ENCODE measurements around the gene LILRA6.

Gene LILRA6

DNA sequence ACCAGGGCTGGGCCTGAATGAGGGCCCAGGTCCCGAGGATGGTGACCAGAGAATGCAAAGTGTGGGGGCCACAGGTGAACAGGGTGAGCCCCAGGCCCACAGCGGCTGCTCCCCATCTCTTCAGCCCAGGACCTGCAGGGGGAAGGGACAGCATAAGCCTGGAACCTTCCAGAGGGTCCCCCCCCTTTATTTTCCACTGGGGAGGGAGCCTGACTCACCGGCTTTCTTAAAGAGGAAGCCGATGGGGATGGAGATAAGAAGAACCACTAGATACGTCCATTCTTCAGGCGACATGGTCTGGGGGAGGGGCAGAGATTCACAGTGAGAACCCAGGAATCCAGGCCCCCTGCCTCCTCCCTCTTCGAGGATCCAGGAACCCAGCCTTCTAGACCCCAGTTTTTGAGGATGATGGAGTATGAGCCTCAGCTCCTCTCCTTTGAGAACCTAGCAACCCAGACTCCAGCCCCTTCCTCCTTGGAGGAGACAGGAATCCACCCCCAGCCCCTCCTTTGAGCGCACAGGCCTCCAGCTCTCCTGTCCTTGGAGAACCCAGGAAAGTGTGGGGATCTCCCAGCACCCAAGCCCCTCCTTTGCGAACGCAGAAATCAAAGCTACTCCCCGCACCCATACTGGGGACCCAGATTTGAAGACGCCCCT is 54.2 kb downstream of the LILRA6 start:
- DNase-seq (ENCODE audit: low read depth): no peak
- H3K4me3 ChIP-seq (ENCODE audit: control insufficient read depth, low read depth, low read length): peak overlapping the region; percentile 85
- TF ChIP-seq CTCF (IDR thresholded peaks at IDR 0.05; ENCODE audit: control insufficient read depth, insufficient read depth, low read depth, low read length, missing control alignments): no peak

- no peak for TF ChIP-seq CTCF (IDR thresholded peaks at IDR 0.05; ENCODE audit: control insufficient read depth, insufficient read depth, low read depth, low read length, missing control alignments)
- no peak overlapping the region for H3K4me3 ChIP-seq (ENCODE audit: control insufficient read depth, low read depth, low read length)
- DNase-seq (ENCODE audit: low read depth): no peak
These were observed 55.6 kb downstream of the LILRA6 start for GRCh38 chr19:54186934-54187381.

Measured in AG09309 (cell line).